ENCODE data around the gene ZDHHC14.

Gene ZDHHC14

DNA sequence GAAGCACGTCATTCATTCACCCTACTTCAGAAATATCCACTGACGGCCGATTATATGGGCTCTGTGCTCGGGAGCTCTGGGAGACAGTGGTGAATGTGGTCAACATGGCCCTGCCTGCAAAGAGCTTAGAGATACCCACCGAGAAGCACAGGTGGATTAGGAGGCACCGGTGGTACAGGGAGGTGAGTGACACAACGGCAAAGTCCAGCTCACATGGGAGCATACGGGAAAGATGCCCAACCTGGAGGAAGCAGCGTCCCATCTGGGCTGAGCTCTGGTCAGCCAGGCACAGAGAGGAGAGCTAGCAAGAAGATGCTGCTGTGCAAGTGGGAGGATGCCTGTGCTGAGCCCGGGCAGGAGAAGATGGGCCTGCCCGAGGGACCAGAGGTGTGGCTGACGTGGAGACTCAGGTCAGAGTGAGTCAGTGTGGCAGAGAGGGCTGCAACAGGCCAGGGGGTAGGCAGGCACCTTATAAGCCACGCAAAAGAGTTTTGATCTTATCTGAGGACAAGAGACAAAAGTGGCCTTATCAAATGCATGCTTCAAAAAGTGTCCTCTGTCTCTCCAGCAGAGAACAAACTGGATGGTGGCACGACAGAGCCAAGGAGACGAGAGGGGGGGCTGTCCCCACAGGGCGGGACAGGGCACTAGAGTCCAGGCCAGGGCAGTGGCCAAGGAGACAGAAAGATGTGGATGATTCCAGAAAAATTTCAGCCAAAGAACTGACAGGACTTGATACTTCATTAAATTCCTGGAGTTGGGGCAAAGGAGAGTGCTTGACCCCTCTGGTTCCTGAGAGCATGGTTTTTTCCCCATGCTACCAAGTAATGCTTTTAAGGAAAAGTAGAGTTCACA, 227.5 kb downstream of the ZDHHC14 start:
- TF ChIP-seq, protein P1, sequence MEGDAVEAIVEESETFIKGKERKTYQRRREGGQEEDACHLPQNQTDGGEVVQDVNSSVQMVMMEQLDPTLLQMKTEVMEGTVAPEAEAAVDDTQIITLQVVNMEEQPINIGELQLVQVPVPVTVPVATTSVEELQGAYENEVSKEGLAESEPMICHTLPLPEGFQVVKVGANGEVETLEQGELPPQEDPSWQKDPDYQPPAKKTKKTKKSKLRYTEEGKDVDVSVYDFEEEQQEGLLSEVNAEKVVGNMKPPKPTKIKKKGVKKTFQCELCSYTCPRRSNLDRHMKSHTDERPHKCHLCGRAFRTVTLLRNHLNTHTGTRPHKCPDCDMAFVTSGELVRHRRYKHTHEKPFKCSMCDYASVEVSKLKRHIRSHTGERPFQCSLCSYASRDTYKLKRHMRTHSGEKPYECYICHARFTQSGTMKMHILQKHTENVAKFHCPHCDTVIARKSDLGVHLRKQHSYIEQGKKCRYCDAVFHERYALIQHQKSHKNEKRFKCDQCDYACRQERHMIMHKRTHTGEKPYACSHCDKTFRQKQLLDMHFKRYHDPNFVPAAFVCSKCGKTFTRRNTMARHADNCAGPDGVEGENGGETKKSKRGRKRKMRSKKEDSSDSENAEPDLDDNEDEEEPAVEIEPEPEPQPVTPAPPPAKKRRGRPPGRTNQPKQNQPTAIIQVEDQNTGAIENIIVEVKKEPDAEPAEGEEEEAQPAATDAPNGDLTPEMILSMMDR (IDR thresholded peaks at IDR 0.05), result no peak

DNA sequence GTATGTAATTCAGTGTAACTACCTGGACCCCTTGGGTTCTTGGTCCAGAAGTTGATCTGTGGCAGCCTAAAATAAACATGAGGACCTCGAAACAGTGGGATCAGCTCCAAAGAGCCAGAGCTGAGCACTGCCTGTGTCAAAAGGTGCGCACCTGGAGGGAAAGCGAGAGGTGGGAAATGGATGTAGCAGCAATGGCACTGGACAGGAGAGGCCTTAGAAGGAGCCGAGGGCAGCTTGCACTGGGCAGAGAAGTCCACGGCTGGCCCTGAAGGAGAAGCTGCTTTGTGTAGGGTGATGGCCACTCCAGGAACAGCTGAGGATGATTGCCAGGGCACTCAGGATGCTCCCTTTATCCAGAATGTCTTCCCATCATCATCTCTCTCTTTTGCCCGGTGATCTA, 228.1 kb downstream of the ZDHHC14 start:
- TF ChIP-seq, protein P1 (IDR thresholded peaks at IDR 0.05), result no peak

DNA sequence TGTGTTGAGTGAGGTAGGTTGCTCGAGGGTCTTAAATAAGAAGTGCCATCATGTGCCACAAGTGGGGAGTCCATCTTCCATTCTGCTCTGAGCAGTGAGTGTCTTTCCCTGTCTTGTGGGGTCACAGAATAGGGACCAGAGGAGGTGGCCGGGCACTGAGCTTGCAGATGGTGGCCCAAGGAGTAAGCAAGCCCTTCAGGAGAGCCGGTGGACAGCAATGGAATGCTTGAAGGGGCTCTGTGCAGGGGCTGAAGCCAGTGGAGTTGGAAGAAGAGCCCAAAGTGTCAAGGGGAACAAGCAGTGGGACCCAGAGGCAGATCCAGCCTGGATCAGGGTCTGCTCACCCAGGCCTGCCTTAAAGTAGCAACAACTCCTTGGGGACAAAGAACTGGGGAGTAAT, 228.6 kb downstream of the ZDHHC14 start:
- TF ChIP-seq, protein P1 (IDR thresholded peaks at IDR 0.05), result no peak

DNA sequence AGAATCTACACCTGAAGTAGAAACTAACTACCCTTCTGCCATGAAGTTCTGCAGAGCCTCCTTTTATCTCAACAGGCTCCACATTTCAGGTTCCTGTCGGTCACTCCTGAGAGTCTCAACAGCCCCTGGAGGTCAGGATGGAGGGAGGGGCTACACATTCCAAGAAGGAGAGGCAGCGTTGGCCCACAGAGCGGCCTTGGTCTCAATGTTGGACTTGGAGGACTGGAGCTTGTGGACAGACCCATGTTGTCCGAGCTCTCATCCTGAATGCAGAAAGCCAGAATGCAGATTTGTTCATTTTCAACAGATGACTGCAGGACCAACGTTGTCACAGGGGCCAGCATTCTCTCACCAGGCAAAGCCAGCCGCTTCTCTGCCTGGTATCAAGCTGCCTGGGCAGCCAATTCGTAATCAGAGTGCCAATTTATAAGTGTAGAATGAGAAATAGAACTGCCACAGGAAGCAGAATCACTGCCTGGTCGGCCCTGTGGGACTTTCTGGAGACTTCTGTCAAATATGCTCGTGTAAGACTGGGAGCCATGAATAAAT, 229.5 kb downstream of the ZDHHC14 start:
- TF ChIP-seq, protein P1 (IDR thresholded peaks at IDR 0.05), result no peak

DNA sequence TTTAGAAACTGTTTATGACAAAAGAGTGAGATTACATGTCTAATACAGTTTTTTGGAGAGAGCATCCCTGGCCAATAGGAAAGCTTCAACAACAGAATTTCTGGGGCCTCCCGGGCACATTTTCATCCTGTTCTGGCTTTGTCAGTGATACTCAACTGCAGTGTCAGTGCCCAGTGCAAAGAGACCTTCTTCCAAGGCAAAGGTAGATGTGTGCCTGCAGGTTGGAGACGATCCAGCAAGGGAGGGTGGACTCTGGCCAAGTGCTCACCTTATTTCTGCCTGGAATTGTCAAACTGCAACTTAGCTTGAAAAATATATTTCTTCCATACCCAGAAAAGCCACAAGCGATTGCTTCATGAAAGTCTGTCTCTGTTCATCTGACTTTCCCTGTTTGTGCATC, 230.4 kb downstream of the ZDHHC14 start:
- TF ChIP-seq, protein P1 (IDR thresholded peaks at IDR 0.05), result no peak

DNA sequence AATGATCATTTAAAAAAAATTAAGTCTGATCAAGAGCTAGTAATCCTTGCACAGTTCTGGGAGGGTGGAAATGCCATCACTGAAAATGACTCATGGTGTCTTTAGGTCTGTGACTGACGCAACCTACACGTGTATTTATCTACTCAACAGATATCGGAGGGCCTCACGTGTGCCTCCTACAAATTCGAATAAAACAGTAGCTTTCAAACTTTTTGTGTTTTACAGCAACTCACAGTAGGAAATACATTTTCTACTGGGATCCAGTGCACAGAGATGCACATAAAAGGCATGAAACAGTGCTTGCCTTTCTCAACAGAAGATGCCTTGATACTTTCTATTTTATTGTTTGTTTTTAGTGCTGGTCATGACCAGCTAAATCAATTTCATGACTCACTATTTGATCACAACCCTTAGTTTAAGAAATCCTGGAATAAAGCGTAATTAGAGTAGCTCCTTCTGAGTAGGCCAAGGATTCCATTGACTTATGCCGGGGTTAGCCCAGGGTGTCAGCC, 232.1 kb downstream of the ZDHHC14 start:
- TF ChIP-seq, protein P1 (IDR thresholded peaks at IDR 0.05), result no peak

DNA sequence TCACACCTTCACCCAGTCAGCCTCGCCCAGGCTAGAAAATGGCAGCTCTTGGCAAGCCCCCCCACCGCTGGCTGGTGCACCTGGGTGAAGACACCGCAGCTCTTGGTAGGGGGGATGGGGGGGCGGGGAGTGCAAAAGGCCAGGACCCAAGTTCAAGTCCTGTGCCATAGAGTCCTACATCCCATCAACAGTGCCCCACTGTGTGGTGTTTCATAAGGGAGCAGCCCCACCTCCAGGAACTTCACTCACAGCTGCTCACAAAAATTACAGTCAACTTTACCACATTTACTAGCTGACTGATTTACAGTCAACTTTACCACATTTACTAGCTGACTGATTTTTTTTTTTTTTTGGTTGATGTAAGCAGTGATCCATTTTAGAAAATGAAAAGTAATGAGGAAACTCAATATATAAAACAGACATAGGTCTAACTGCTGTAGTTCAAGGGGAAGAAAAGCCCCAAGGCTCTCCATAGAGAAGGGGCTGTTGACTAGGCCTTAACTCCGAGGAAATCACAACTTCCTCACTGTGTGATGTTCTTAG, 233.1 kb downstream of the ZDHHC14 start:
- TF ChIP-seq, protein P1 (IDR thresholded peaks at IDR 0.05), result no peak

Measured in LNCAP (cell line).